ENCODE results near the gene FAM3B.
"Not testable (repeated sequence)": the region's sequence is repeated elsewhere in the genome, so short reads cannot be mapped to it uniquely, and the experiment has no call there.

FAM3B gene

DNA sequence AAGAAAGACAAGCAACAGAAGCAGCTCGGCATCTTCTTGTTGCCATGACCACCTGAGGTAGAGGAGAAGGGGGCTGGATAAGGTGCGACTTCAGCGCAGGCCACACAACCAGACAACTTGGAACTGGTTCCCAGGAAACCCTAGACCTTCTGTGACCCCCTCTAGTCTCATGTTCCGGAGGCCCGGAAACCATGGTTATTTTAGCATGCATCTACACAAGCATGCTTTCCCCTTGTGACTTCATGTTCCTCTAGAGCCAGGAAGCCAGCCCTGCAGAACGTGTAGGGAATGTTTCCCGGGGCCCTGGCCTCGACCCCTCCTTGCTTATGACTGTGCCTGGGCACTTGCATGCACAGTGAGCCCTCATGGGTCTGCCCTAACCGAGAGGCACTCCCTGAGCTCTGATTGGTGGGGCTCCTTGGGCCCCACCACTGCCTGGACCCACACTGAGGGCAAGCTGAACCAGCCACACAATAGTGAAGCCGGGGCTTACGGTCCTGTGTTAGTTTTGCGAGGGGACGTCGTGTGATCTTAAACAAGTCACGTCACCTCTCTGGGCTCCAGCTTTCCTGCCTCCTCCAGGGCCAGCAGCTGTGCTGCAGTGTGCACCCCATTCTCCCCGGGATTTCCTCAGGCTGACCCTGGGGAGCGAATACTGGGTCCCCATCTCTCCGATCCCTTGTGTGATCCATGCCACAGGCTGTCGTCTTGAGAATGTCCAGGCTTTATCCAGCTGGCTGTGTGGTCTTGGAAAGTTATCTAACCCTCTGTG, 33.2 kb downstream of the FAM3B start:
- no peak for DNase-seq (ENCODE audit: low read depth, low spot score)

DNA sequence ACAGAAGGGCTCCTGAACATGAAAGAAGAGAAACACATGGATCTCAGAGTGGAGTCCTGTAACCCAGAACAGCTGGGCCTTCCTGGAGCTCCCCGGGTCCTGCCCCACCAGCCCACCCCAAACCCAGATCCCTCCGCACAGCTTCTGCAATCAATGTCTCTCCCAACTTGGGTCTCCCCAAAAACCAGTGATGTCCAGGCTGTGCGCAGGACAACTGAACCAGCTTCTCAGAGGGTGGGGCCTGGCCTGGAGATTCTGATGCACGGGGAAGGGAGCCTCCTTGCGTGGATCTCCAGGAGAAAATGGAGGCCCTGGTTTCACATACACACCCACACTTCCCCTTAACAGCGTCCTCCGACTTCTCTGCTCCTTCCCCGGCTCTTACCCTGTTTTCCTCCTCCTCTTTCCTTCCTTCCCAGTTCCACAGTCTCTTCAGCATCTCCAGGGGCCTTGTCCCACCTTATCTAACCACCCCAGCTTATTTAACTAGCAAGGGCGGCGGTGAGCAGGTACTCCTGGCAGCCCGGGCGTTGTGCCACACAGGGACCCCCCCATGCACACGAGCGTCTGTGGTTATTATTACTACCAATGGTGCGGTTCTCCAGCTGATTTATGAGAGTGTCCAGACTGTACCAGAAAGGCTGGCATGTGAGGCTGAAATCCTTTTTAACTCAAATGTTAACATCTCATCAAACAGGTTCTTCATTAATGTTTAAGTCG, 34.0 kb downstream of the FAM3B start:
- DNase-seq (ENCODE audit: low read depth, low spot score): no peak

DNA sequence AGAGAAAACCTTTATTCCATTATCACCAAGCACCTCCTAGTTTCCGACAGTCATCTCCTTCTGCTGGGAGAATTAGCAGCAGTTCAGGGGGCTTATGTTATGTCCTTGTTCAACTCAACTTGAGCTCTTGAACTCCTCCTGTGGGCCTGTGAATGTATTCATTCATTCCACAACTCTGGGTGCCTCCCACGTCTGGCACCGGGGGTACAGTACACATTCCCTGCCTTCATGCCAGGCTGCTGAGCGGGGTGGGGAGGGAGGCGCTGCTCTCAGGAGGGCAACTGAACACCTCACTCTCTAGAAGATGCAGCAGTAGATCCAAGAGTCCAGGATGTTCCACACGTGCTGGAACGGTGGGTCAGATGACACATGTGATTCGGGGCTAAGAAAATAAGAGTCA, 40.9 kb downstream of the FAM3B start:
- no peak for DNase-seq (ENCODE audit: low read depth, low spot score)

DNA sequence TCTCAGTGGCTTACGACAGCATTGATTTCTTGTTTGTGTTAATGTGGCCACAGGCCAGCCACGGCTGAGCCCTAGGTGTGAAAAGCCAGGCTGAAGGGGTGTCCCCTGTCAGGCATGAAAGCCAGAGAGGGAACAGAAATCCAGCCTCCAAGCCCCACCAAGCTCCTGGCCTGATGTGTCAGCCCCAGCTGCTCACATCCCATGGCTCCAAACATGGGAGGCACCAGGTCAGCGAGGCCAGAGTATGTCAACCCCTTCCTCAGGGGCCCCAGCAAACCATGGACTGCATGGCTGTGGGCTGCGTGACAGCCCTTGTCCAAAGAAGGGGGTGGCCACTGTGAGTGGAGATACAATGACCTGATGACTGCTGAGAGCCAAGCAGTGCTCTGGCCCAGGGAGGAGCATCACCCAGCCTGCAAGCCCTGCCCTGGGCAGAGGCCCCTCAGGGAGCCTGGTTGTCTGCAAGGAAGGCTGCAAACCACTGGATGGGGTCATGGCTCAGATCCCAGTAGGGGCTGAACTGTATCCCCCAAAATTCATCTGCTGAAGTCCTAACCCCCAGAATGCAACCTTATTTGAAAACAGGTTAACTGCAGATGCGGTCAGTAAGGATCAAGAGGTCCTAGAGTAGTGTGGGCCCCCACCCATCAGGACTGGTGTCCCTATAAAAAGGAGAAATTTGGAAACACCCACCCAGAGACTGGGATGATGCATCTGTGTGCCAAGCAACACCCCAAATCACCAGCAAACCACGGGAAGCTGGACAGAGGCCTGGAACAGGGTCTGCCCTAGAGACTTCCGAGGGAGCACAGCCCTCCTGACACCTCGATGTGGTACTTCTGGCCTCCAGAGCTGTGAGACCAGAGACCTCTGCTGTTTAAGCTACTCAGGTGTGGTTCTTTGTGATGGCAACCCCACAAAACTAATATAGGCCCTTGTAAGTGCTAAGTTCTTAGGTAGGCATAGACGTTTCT, 41.9 kb downstream of the FAM3B start:
- DNase-seq (ENCODE audit: low read depth, low spot score): no peak

DNA sequence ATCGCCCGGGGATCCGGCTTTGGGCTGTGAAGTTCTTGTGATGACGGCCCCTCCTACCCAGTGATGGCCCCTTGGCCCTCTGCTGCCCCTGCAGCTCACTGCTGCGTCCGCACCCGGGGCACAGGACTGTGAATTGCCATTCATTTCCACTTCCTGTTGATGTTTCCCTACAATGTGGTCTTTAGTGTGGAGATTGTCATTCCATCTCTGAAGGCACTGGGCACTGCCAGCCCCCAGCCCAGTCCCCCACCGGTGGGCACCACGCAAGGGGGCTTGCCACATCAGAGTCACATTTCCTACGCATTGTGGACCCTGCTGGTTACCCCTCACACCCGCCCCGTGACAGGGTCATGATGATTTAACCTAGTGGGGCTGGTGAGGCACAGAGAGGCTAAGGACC, 42.7 kb downstream of the FAM3B start:
- DNase-seq (ENCODE audit: low read depth, low spot score): no peak

DNA sequence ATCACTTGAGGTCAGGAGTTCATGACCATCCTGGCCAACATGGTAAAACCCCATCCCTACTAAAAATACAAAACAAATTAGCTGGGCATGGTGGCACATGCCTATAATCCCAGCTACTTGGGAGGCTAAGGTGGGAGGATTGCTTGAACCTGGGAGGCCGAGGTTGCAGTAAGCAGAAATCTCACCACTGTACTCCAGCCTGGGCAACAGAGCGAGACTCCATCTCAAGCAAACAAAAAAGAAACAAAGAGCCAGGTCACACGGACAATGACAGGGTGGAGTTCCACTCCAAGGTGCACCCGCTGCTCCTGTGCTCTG, 43.1 kb downstream of the FAM3B start:
- DNase-seq (ENCODE audit: low read depth, low spot score): not testable (repeated sequence)

DNA sequence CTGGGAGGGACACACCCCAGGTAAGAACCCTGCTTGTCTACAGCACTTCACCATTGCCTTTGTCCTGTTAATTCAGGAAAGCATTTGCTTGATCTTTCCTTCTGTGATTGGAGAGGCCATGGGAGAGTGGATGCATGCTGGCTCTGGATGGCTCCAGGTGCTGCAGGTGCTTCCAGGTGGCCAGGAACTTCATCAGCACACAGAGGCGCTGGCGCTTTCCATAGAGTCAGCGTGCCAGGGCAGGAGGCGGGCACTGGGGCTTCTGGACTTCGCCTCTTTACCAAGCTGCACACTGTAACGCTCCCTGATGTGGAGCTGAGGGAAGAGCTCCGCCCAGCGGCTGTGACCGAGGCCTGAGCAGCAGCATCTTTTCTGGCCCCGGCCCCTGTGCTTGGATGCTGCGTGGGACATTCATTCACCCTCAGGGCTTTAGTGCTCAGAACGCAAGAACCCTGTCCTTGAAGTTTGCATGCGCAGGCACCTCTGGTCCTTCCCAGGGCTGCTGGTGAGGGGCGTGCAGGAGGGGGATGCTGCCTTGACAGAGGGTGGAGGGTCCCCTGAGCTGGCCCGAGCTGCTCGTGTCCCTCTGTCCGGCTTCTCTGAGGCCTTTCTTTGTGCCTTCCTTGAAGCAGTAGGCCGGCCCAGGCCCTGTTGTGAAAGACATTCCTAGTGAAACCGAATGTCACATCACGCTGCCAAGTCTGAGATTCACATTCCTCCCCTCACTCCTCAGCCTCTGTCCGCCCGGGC, 43.6 kb downstream of the FAM3B start:
- DNase-seq (ENCODE audit: low read depth, low spot score): no peak

DNA sequence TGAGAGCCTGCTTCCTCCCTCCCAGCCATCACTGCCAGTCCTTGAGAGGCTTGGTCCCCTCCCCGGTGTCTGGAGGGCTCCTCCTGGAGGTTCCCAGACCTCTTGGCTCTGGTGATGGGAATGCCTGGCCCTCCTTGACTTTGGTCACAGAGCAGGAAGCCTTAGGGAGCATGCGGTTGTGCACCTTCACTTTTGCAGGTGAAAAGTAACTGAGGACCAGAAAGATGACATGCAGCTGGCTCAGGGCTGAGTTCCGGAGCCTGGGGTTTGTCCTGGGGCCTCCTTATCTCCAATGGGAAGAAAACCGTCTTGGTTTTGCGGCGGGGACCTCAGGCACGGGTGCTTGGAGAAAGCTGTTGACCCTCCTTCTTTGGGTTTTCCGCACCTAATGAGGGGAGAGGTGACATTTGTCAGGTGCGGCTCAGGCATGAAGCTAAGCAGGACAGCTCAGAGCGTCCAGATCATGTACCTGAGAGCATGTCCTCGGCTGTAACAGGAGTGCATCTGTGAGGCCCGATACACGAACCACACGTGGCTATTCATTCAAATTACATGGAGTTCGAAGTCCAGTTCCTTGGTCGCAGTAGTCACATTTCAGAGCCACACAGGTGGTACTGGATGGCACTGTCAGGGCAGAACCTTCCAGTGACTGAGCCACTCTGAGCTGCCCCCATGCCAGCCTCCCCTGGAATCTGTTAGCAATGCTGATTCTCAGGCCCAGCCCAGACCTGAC, 44.6 kb downstream of the FAM3B start:
- DNase-seq (ENCODE audit: low read depth, low spot score): no peak

DNA sequence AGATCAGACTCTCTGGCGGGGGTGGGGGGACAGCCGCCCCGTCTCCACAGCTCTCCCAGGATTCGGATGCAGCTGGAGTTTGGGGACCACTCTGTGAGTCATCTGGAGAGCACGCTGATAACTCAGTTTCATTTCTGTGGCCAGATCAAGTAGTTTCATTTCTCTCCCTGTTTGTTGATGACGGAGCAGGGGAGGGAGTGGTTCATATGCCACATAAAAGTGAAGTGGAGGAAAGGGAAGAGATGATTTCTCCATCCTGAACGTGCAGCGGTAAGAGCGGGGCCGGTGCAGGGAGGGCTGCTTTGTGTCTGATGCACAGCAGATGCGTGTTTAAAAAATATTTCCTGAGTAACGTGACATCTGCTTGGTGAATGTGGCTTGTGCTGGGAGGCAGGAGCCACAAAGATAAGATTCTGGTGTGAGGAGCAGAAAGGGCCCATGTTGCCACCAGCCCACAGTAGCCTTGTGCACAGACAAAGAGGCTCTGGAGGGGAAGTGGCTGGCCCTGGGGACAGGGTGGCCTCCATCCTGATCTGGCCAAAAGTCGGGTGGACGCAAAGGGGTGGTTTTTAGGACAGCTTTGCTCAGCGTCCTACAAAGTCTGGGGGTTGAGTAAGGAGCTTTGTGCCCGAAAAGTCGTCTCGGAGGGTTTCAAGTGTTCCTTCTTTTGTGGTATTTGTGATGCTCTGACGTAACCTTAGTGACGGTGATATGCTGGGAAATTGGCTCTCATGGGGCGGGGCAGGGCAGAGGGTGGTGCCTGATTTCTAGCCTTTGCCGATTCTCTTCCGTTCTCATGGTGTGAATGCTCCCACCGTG, 45.4 kb downstream of the FAM3B start, which contains the start of gene MX2:
TSS of gene MX2 (plus strand) at position 242 of the 819 bp plus-strand sequence. CDS start 14,880 bp downstream, outside the sequence.
- DNase-seq (ENCODE audit: low read depth, low spot score): no peak

DNA sequence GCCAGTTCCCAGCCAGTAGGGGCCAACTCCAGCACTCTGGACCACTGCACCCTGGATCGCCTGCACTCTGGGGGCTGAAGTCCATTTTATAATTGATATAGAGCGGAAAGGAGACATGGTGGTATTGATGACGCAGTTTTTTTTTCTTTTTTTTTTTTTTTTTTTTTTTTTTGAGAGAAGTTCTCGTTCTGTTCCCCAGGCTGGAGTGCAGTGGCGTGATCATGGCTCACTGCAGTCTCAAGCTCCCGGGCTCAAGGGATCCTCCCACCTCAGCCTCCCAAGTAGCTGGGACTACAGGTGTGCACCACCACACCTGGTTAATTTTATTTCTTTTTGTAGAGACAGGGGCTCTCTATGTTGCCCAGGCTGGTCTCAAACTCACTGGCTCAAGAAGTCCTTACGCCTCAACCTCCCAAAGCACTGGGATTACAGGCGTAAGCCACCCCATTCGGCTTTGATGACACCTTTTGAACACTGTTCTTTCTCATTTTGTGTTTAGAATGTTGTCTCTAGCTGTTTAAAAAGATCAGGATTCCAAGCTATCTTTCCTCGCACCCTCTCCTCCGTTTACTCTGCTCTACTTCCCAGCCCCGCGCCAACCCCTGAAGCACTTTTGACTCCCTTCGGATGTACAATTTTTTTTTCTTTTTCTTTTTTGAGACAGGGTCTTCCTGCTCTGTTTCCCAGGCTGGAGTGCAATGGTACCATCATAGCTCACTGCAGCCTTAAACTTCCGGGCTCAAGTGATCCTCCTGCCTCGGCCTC, 46.2 kb downstream of the FAM3B start:
- DNase-seq (ENCODE audit: low read depth, low spot score): no peak

DNA sequence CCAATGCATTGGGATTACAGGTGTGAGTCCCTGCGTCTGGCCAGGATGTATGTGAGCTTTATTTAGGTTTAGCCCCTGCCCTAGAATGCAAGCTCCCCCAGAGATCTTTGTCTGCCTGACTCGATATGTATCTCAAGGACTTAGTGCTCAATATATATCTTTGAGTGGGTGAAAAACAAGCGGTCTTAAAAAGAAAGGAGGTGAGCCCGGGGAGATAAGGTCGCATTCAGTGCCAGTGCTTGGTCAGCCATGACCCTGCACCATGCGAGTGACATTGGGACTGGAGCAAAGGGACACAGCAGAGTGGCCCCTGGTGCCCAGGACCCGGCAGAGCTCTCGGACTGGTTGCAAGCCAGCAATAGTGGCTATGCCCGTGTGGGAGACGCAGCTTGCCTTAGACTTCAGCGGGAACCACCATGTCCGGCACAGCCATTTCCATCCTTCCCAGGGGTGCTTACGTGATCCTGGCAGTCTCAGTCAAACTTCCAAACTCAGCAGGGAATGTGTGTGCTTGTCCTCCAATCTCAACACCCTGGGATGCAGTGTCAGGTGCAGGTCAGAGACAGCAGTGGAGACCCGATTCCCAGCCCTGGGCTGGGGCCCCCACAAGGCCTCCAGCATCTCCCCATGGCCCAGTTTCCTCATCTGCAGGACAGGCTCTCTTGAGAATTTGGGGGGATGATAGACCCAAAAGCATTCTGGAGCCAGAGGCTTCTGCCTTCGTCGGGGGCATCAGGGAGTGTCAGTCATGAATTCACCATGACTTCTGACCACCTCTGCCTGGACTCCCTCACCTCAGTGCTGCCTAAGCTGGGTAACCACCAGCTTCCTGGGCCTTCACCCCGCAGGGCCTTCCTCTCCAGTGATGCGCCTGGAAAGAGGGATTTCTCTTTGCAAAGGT, 47.0 kb downstream of the FAM3B start:
- DNase-seq (ENCODE audit: low read depth, low spot score): no peak

DNA sequence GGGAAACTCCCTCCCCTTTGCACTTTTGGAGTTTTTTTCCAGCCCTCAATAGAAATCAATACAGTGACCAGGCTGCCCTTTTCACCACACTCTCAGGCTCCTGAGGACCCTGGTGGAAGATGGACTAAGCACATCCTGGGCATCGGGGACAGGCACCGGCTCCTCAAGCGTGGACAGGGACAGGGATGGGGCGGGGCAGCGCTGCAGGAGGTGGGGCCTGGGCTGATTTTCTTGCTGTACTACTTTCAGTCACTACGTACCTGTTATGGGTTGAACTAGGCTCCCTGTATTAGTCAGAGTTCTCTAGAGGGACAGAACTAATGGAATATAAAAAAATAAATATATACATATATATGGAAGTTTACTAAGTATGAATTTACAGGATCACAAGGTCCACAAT, 47.7 kb downstream of the FAM3B start:
- DNase-seq (ENCODE audit: low read depth, low spot score): no peak

DNA sequence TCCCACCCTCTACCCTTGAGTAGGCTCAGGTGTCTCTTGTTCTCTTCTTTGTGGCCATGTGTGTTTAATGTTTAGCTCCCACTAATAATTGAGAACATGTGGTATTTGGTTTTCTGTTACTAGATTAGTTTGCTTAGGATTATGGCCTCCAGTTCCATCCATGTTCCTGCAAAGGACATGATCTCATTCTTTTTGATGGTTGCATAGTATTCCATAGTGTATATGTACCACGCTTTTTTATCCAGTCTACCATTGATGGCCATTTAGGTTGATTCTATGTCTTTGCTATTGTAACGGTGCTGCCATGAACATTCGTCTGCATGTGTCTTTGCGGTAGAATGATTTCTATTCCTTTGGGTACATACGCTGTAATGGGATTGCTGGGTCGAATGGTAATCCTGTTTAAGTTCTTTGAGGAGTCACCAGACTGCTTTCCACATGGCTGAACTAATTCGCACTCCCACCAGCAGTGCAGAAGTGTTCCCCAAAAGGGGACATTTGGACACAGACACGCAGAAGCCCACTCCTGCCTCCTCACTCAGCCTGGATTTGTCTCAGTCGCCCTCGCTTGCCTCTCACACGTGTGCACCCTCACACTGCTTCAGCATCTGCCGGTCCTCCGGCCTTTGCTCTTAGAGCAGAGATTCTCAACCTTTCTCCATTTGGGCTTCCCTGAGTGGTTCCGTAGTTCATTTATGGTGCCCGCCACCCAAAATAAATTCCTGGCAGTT, 48.9 kb downstream of the FAM3B start:
- DNase-seq (ENCODE audit: low read depth, low spot score): no peak

DNA sequence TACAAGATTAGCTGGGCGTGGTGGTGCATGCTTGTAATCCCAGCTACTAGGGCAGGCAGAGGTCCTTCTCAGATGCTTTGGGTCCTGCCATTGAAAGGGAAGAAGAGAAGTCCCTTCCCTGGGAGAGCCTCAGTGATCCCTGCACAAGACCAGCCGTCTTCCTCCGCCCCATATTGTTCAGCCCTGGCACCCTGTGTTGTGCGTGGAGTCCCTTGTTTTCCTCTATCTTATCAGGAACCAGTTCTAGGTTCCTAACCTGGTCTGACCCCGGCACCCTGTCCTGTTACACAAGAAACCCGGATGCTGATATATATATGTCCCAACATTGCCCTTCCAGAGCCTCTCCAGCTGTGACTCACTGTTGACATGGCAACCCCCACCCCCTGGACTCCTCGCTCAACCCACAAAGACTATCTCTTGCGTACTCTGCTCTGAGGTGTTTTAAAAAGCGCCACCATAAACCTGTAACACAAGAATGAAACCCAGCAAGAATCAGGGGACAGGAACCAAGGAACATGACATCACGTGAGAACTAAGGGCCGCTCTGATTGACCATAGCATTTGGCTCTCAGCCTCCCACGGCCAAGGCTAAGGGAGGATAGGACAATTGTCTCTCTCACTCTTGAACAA, 50.0 kb downstream of the FAM3B start:
- DNase-seq (ENCODE audit: low read depth, low spot score): no peak

DNA sequence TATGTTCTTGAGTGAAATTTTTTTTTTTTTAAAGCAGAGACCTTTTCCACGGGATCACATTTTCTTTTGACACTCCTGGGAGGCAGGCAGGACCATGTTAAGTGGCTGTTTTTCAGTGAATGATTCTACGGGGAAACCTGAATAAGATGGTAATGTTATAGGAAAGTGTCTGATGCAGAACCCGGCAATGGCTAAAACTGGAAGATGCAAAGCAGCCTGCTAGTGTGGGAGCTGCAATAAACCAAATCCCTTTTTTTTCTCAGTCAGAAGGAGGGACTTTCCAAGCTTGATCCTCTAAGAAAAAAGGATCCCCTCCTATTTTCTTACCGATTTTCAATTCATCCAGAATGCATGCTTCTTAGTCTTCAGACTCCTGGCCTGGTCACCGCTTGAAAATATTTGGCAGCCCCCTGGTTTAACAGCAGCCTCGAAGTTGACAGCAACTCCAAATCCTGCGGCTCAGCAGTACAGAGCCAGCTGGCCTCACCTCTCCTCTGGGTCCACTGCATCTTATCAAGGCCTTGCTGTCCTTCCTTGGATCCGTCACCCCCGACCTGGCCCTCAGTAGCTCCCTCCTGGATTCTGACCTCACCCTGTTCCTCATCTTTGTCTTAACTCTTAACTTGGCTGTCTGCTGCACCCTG, 50.8 kb downstream of the FAM3B start:
- no peak for DNase-seq (ENCODE audit: low read depth, low spot score)
